ENCODE results near the gene ULK4. TPM values are rescaled to one million over a fixed set of nuclear protein-coding genes. Genes with fewer than 3 reads are reported as not detected.

The ULK4 gene
- total RNA-seq, 2 donors from 2014 or later, result 4.4 to 8.3 TPM

DNA sequence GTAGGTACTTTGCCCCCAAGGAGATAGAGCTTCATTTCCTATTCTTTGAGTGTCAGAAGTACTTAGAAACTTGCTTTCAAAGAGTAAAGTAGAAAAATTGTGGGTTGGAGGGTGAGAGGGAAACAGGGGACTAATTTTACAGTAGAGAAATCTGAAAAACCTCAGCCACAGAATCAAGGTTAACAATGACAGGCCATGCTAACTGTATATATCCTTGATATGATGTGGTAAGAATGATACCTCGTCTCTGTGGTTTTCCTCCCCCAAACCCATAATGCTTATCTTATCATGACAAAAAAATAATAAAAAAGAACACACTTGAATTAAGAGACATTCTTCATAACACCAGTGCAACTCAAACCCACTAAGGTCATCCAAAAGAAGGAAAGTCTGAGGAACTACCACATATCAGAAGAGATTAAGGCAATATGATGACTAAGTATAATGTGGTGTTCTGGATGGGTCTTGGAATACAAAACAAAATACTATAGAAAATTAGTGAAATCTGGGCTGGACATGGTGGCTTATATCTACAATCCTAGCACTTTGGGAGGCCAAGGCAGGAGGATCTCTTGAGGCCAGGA is 360.4 kb downstream of the ULK4 start:
- H3K4me1 ChIP-seq, result no peaks in the 10 kb centered on the region

DNA sequence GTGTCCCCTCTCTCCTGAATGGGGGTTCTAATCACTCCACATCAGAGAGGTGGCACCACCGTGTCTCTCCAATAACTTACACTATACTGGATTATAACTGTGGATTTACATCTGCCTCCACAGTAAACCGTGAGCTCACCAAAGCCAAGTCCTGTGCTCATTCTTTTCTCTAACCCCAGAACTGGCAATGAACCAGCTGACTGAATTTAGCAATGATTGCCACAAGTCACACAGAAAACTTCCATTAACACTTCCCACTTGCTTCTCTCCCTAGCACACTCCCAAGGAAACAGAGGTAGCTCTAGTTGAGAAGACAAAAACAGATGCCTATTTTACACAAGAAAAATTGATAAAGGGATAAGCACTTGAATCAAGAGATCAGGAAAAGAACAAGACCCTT is 361.3 kb downstream of the ULK4 start:
- intact Hi-C loops (cut with DNase I), result no loop called here
- Histone ChIP-seq H3K36me3 (no peaks in the 10 kb centered on the region), H3K4me3 (no peak overlapping the region), H3K27me3 (no peaks in the 10 kb centered on the region), H3K4me1 (no peaks in the 10 kb centered on the region), H3K9me3 (no peaks in the 10 kb centered on the region), H3K9ac (ENCODE audit: low read depth in 2 of 2, low read length in 2 of 2) (no peak overlapping the region), H3K27ac (no peak overlapping the region)
- DNase-seq, result no peak
- TF ChIP-seq, protein P1, sequence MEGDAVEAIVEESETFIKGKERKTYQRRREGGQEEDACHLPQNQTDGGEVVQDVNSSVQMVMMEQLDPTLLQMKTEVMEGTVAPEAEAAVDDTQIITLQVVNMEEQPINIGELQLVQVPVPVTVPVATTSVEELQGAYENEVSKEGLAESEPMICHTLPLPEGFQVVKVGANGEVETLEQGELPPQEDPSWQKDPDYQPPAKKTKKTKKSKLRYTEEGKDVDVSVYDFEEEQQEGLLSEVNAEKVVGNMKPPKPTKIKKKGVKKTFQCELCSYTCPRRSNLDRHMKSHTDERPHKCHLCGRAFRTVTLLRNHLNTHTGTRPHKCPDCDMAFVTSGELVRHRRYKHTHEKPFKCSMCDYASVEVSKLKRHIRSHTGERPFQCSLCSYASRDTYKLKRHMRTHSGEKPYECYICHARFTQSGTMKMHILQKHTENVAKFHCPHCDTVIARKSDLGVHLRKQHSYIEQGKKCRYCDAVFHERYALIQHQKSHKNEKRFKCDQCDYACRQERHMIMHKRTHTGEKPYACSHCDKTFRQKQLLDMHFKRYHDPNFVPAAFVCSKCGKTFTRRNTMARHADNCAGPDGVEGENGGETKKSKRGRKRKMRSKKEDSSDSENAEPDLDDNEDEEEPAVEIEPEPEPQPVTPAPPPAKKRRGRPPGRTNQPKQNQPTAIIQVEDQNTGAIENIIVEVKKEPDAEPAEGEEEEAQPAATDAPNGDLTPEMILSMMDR (IDR thresholded peaks at IDR 0.05), result no peak

More for the DNA sequence above, 360.4 kb downstream of the ULK4 start:
- Histone ChIP-seq H3K27ac (no peak overlapping the region), H3K9ac (ENCODE audit: low read depth in 2 of 2, low read length in 2 of 2) (no peak overlapping the region), H3K27me3 (no peaks in the 10 kb centered on the region), H3K9me3 (no peaks in the 10 kb centered on the region), H3K4me3 (no peak overlapping the region), H3K36me3 (no peaks in the 10 kb centered on the region)
- intact Hi-C loops (cut with DNase I), result no loop called here
- DNase-seq, result no peak
- TF ChIP-seq, protein P1 (IDR thresholded peaks at IDR 0.05), result no peak

GRCh38 chr3:41599127-41599484 is 362.8 kb downstream of the ULK4 start:
- no peaks in the 10 kb centered on the region for H3K9me3 ChIP-seq
- H3K9ac ChIP-seq (ENCODE audit: low read depth in 2 of 2, low read length in 2 of 2), result no peak overlapping the region
- intact Hi-C loops (cut with DNase I), result no loop called here
- no peak overlapping the region for H3K27ac ChIP-seq
- DNase-seq, result no peak
- no peaks in the 10 kb centered on the region for H3K4me1 ChIP-seq
- no peaks in the 10 kb centered on the region for H3K36me3 ChIP-seq
- no peak overlapping the region for H3K4me3 ChIP-seq
- no peaks in the 10 kb centered on the region for H3K27me3 ChIP-seq
- TF ChIP-seq, protein P1 (IDR thresholded peaks at IDR 0.05), result no peak

DNA sequence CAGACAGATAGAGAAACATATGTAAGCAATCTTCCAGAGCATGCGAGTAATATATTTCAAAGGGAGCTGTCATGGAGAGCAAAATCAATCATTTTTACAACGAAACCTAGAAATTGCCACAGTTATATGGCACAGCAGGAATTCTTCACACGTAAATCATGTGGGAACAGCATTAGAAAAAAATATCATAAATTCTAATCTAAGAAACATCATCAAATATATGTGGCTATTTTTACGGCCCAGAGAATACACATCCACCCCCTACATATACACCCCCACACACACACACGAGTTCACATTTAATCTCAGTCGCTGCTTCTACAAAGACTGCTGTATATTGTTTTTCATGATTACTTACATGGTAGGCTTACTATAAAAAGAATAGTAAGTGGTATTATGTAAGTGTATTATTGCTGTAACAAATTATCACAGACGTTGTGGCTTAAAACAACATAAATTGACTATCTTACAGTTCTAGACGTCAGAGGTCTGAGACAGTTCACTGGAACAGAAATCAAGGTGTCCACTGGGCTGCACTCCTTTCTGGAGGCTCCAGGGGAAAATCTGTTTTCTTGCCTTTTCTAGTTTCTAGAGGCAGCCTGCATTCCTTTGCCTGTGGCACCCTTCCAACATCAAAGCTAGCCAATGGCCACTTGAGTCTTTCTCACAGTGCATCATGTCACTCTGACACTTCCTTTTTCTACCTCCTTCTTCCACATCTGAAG is 363.3 kb downstream of the ULK4 start:
- no peak overlapping the region for H3K27ac ChIP-seq
- intact Hi-C loops (cut with DNase I), result no loop called here
- H3K4me1 ChIP-seq, result no peaks in the 10 kb centered on the region

GRCh38 chr3:41593774-41594173 is 368.1 kb downstream of the ULK4 start:
- Histone ChIP-seq H3K36me3 (no peaks in the 10 kb centered on the region), H3K4me1 (no peaks in the 10 kb centered on the region), H3K9ac (ENCODE audit: low read depth in 2 of 2, low read length in 2 of 2) (no peak overlapping the region), H3K27me3 (no peaks in the 10 kb centered on the region), H3K27ac (no peak overlapping the region), H3K4me3 (no peak overlapping the region), H3K9me3 (no peaks in the 10 kb centered on the region)
- no peak for DNase-seq
- intact Hi-C loops (cut with DNase I), result no loop called here
- TF ChIP-seq, protein P1 (IDR thresholded peaks at IDR 0.05), result no peak

More for the DNA sequence above, 363.3 kb downstream of the ULK4 start:
- no peak for DNase-seq
- H3K9me3 ChIP-seq, result no peaks in the 10 kb centered on the region
- H3K9ac ChIP-seq (ENCODE audit: low read depth in 2 of 2, low read length in 2 of 2), result no peak overlapping the region
- TF ChIP-seq, protein P1 (IDR thresholded peaks at IDR 0.05), result no peak
- H3K36me3 ChIP-seq, result no peaks in the 10 kb centered on the region
- H3K4me3 ChIP-seq, result no peak overlapping the region
- H3K27me3 ChIP-seq, result no peaks in the 10 kb centered on the region
